Measurements from ENCODE around the gene TJP2.

DNA sequence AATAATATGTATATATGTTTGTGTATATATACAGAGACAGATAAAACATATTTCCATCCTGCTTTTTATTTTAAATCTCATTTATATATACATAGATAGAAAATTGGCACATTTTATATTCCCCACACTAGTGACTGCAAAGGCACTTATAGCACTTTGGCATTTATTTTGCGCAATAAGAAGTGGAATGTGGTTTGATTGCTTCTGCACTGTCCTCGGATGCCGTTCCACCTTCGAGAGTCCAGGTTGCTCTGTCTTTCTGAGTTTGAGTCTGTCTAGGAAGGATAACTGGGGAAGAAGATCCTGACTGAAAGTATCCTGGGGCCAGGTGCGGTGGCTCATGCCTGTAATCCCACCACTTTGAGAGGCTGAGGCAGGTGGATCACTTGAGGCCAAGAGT is 84.5 kb downstream of the TJP2 start:
- no peak for TF ChIP-seq POLR2A (IDR thresholded peaks at IDR 0.05)
- TF ChIP-seq CTCF (IDR thresholded peaks at IDR 0.05), result no peak
